ENCODE results near the gene PRICKLE4.

PRICKLE4 gene

GRCh38 chr6:41774841-41775240 lies 5.7 kb upstream of the PRICKLE4 start:
- no peak for DNase-seq

DNA sequence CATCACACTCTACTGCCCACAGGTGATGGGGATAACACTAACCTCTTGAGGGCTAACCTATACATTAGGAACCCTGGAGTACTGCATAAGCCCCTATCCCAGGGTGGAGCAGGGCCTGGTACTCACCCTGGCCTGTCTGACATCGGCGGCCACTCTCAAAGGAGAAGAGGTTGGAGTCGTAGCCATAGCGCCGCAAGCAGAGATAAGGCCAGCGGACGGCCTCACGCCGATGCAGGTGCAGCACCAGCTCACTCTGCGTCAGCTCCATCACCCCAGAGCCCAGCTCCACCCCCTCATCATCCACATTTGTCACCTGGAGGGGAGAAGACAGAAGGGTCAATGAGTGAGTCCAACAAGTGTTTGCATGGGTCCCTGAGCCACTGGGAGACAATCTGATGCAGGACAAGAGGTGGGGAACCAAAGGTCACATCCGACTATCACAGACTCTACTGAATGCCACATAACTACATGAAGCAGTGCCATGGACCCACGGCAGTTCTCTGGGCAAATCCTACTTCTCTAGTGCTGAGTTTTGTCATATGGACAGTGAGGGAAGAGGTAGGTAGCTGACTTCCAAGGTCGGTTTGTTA lies 5.2 kb upstream of the PRICKLE4 start:
- no peak for DNase-seq

- no peak for DNase-seq
These were observed 2.9 kb upstream of the PRICKLE4 start for GRCh38 chr6:41777551-41778285.

DNA sequence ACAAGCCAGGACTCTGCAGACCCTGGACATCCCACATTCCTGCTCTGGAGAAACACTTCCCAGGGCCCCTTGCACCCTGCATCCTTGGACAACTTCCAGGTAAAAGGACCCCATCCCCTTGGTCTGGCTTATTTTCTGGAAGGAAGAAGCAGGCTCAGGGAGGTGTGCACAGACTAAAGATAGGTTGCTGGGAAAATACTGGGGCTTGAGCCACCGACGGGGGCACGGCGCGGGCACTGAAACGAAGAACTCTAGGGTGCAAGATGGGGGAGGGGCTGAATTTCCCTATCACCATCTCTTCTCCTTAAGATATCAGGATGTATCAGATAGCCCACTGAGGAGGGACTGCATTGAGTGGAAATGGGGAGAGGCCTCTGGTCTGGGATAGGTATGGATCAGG lies 1.7 kb upstream of the PRICKLE4 start:
- no peak for DNase-seq

- DNase-seq: no peak
These were observed 1.2 kb upstream of the PRICKLE4 start for GRCh38 chr6:41779336-41779735.

DNA sequence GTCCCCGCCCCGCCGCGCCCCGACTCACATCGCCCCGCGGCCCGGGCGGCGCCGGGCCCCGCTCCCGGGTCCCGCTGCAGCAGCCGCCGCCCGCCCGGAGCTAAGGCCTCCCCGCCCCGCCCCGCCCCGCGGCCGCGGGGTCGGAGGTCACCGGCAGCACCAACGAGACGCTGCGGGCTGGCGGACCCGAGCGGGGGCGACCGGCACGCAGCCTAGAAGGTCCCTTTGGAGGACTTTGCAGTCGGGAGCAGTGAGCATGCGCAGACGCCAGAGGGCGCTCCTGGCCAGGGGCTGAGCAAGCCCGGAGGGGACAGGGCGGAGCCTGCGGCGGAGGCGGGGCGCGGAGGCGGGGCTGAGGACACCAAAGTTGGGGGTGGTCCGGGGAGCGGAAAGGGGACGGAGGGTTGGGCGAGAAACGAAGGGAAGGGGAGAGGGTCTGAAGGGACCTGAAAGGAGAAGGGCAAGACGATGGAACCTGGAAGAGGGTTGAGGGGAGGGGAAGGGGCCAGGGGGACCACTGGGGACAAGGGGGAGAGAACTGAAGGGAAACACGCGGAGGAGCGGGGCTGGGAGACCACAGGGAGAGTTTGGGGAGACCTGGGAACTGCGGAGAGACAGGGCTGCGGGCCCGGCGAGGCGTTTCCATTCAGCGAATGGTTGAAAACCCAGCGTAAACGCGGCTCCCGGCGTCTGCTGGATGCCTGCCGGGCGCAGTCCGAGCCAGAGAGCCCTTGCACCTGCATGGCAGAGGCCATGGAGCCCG lies 613 bp upstream of the PRICKLE4 start, which contains the start of gene FRS3:
Gene FRS3 (minus strand): TSS at position 113 of the 763 bp plus-strand sequence. CDS start 2,913 bp downstream, outside the sequence.
- DNase-seq: peak; percentile 100

GRCh38 chr6:41781366-41781730 lies 766 bp downstream of the PRICKLE4 start:
- no peak for DNase-seq

- DNase-seq: no peak
These were observed 2.7 kb downstream of the PRICKLE4 start for GRCh38 chr6:41783106-41783780.

- DNase-seq: no peak
These were observed 4.1 kb downstream of the PRICKLE4 start for GRCh38 chr6:41784581-41785171.

DNA sequence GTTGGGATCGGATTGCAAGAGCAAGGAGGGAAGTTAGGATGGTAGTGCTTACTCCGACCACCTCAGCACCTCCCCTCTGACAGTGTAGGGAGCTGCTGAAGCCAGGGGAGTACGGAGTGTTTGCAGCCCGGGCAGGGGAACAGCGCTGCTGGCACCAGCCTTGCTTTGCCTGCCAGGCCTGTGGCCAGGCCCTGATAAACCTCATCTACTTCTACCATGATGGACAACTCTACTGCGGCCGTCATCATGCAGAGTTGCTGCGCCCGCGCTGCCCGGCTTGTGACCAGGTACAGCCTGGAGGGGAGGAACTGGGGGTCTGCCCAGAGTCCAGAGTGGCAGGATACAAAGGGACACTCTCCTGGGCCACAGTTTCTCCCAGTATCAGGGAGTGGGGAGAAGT lies 4.7 kb downstream of the PRICKLE4 start:
- DNase-seq: no peak

DNA sequence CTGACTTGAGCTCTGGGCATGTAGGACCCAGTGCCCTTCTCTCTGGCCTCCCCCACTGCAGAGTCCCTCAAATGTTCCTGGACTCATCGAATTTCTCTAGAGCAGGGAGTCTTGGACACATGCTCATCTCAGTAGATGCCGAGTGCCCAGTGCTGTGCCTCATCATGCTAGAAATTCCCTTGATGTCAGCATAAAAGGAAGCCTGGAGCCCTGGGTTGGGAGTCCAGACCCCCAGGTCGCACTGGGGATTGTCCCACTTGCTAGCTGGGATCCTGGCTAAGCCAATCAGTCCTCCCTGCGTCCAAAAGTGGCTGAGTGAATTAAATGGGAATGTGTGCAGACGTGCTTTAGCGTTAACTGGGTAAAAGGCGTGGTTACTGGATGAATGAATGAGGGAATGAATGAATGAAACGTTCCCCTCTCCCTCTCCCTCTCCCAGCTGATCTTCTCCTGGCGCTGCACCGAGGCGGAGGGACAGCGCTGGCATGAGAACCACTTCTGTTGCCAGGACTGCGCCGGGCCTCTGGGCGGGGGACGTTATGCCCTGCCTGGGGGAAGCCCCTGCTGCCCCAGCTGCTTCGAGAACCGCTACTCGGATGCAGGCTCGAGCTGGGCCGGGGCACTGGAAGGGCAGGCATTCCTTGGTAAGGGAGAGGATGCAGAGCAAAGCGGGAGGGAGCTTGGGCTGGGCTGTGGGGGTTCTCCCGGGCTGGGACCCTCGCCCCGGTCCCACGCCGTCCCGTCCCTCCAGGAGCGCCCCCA lies 5.3 kb downstream of the PRICKLE4 start:
- DNase-seq: peak; percentile 30

DNA sequence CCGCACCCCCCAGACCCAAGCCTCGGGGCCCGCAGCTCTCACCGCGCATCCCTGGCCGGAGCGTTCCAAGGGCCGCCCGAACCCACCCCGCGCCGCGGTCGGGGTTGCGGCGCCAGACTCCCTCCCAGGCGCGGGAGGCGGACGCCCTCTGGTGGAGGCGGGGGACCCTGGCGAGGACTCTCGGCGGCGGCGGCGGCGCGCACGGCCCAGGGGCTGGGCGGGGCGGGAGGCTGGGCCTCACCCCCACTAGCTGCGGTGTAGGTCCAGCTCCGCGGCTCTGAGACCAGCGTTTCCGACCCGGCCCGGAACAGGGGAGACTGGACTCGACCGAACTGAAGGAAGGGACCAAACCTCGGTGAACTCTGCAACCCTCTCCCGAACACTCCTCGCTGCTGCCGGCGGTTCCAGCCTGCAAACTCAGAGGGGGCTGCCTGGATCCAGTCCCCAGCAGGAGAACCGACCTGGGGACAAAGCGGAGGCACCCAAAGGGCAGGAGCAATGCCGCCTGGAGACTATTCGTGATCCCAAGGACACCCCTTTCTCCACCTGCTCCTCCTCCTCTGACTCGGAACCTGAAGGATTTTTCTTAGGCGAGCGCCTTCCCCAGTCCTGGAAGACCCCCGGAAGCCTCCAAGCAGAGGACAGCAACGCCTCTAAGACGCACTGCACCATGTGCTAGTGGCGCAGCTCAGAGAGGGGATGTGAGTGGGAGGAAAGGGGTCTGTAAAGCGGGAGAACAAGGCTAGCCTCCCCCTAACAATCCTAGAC lies 6.1 kb downstream of the PRICKLE4 start:
- peak; percentile 92 for DNase-seq

DNA sequence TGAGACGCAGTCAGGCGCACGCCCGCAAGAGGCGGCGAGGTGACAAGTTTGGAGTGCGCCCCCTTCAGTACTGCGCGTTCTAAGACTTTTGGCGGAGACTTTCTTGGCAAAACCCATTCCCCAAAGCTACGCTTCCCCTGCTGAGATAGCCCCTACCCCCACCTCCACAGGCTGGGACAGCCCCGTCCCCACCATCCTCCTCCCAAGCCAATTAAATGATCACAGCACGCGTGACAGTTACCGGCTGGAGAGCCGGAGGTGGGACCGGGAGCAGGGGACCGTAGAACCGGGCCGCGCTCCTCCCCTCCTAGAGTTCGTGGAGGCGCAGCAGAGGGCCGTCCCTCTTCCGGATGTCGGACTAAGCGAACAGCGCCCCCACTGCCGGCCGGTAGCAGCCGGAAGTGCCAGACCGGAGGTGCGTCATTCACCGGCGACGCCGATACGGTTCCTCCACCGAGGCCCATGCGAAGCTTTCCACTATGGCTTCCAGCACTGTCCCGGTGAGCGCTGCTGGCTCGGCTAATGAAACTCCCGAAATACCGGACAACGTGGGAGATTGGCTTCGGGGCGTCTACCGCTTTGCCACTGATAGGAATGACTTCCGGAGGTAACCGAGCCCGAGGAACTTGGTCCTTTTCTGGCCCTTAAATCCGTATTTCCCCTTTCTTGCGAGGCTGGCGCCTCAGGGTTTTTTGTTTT lies 6.8 kb downstream of the PRICKLE4 start, which contains the start of gene TOMM6:
Gene TOMM6 (plus strand): TSS at position 476 of the 699 bp plus-strand sequence. CDS start 4 bp downstream, at position 480.
- peak; percentile 97 for DNase-seq

- DNase-seq: no peak
These were observed 8.8 kb downstream of the PRICKLE4 start for GRCh38 chr6:41789390-41789724.

DNA sequence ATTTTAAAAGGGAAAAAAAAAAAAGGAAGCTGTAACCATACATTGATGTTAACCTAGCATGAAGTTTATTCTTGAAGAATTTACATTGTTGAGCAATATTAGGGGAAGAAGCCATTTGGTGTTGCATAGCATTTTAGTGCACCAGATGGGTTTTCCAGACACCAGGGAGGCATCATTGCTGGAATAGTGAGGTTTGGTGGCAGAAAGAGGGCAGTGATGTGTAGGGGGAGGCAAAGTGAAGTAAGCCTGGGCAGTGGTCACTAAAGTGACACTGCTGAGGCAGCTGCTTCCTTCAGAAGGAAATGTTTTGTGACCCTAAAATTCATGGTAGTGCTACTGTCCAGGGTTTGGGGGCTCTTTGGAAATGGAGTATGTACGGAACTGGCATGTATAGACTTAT lies 9.5 kb downstream of the PRICKLE4 start:
- DNase-seq: no peak

- DNase-seq: no peak
These were observed 10.7 kb downstream of the PRICKLE4 start for GRCh38 chr6:41791305-41791704.

DNA sequence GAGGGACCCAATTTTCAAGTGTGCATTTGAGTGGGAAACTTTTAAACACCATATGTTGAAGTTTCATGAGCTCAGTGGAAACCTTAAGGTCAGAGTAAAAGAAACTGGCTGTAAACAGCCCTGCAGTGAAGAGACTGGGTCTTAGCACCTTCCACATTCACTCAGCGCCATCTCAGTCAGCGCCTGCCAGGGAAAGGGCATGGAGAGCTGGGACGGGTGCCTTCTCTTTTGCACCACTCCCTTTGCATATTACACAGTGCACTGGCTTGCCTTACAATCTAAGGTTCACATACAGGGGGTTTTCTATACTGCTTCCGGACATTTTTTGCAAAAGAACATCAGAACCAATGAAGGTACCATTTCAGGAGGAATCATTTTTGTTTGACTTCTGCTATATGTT lies 11.4 kb downstream of the PRICKLE4 start:
- no peak for DNase-seq

DNA sequence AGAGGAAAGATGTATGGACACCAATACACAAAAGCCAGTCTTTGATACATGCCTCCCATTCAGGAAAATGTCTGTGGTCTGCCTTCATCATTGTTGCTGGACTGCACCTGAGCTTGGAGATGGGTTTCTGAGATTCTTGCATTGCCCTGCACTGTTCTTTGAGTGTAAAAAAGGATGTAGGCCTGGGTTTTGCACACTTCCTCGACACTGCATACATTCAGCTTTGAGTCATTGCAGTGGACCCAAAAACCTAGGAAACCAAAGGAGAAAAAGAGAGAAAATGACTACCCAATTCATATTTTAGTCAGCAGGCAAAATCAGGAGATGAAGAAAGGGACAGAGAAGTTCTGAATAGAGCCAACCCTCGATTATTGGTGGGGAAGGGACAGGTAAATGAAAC lies 15.9 kb downstream of the PRICKLE4 start:
- DNase-seq: no peak

- DNase-seq: no peak
These were observed 18.4 kb downstream of the PRICKLE4 start for GRCh38 chr6:41798901-41799558.

DNA sequence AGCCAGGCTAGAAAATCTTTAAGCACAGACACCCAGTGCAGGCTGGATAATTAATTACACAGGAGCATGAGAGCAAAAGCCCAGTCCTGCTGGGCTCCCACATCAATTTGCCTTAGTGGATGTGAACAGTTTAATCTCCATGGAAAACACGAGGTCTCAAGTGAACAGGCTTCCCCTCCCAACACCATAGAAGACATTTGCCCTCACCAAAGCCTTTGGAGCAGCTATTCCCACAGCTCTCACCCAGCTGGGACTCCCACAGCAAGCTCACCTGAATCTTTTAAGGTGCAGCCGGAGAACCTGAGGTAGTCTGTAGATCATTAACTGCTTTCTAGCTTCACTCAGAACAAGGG lies 19.0 kb downstream of the PRICKLE4 start:
- DNase-seq: no peak
